HepG2 (cell line): ENCODE data around the gene LATS2. TPM values are rescaled to one million over a fixed set of nuclear protein-coding genes. Genes with fewer than 3 reads are reported as not detected.

ENCODE experiments used
- ATAC-seq: fragments of 200-7000 bp; cut with Tn5 transposase; 3 replicates; pipeline ENCODE4 v1.9.1; 2020; ENCODE audit warnings: mild to moderate bottlenecking, moderate library complexity
- BruUV-seq: library from RNA; stranded (reverse); fragments of 400-500 nt; replicated peaks from 2 replicates; lab custom pipeline; 2021; lab: Mats Ljungman, UMichigan
- CTCF ChIA-PET: fragments of 300-600 bp; formaldehyde crosslinking; extraction: SDS; loops from one replicate; lab custom pipeline; 2021; ENCODE audit warnings: low total read pairs, inconsistent platforms, low intra/inter-chr PET ratio; lab: Yijun Ruan, JAX
- POLR2A ChIA-PET: fragments of 350-600 bp; sonication (Branson Sonifier 250); formaldehyde crosslinking; loops from one replicate; lab custom pipeline; 2020; ENCODE audit warnings: antibody characterized with exemption, inconsistent platforms; lab: Yijun Ruan, JAX
- DNase-seq: peaks from one replicate; pipeline ENCODE4 v3.0.0-alpha.2; 2015; ENCODE audit warnings: low spot score
- FAIRE-seq: peaks from 3 replicates; lab custom pipeline; 2011; peaks lifted over from hg19 to GRCh38; lab: Jason Lieb, UNC
- H2AFZ ChIP-seq: one replicate; pipeline ENCODE4 v1.6.1; 2011; ENCODE audit warnings: low read length, inconsistent platforms
- H3K27ac ChIP-seq: fragments of 300-600 bp; 3 replicates; pipeline ENCODE4 v1.8.0; 2011; ENCODE audit warnings: mixed run types, mild to moderate bottlenecking, mixed read lengths, low read length, inconsistent platforms; ENCODE audit not compliant: insufficient read depth; ENCODE audit errors: extremely low read length
- H3K27me3 ChIP-seq, 2 experiments: fragments of 200-600 bp in 1 of 2; 2 replicates in 1 of 2; 3 replicates in 1 of 2; pipeline versions ENCODE4 v1.6.0 to v1.8.0; 2011; ENCODE audit warnings: low read length in 2 of 2, mild to moderate bottlenecking in 2 of 2, moderate library complexity in 2 of 2, inconsistent platforms in 1 of 2; ENCODE audit not compliant: insufficient read depth in 2 of 2, control insufficient read depth in 1 of 2
- H3K36me3 ChIP-seq, 2 experiments: fragments of 200-600 bp in 1 of 2; replicated peaks in 1 of 2; 2 replicates in 1 of 2; 3 replicates in 1 of 2; pipeline versions ENCODE4 v1.5.1 to v1.8.0; 2011; ENCODE audit warnings: low read length in 2 of 2, inconsistent platforms in 1 of 2; ENCODE audit not compliant: insufficient read depth in 2 of 2, control insufficient read depth in 1 of 2
- H3K4me1 ChIP-seq: 2 replicates; pipeline ENCODE4 v1.5.1; 2012; ENCODE audit warnings: low read length, inconsistent platforms; ENCODE audit not compliant: insufficient read depth
- H3K4me2 ChIP-seq: 2 replicates; pipeline ENCODE4 v1.6.0; 2011; ENCODE audit warnings: low read depth, low read length, inconsistent platforms
- H3K4me3 ChIP-seq, 3 experiments: fragments of 200-600 bp in 1 of 3; sonication (generic), shearing (Covaris generic) in 1 of 3; replicated peaks in 1 of 3; 2 replicates each; pipeline ENCODE4 v1.5.1; 2011 to 2016; ENCODE audit warnings: low read length in 3 of 3, inconsistent platforms in 2 of 3, low read depth in 2 of 3, mild to moderate bottlenecking in 2 of 3, control low read depth in 1 of 3, mixed read lengths in 1 of 3; ENCODE audit not compliant: insufficient read depth in 1 of 3
- H3K79me2 ChIP-seq: one replicate; pipeline ENCODE4 v1.6.1; 2011; ENCODE audit warnings: low read length, inconsistent platforms; ENCODE audit not compliant: insufficient read depth
- H3K9ac ChIP-seq: 2 replicates; pipeline ENCODE4 v1.6.0; 2011; ENCODE audit warnings: mild to moderate bottlenecking, low read depth, low read length, inconsistent platforms; ENCODE audit not compliant: insufficient read depth
- H3K9me3 ChIP-seq: 2 replicates; pipeline ENCODE4 v1.5.1; 2012; ENCODE audit warnings: mild to moderate bottlenecking, low read length
- H4K20me1 ChIP-seq: 2 replicates; pipeline ENCODE4 v1.6.0; 2011; ENCODE audit warnings: inconsistent platforms, mild to moderate bottlenecking, low read length, moderate library complexity; ENCODE audit not compliant: insufficient read depth
- ARID2 ChIP-seq: sonication (generic); formaldehyde crosslinking; IDR thresholded peaks from 2 replicates; pipeline ENCODE4 v1.8.1; 2022; ENCODE audit warnings: mild to moderate bottlenecking, missing genetic modification reagents, borderline replicate concordance
- CENPT ChIP-seq: sonication (generic); formaldehyde crosslinking; IDR thresholded peaks from 2 replicates; pipeline ENCODE4 v1.8.0; 2022; ENCODE audit warnings: low read depth, mild to moderate bottlenecking, moderate library complexity, missing genetic modification reagents
- HNF4G ChIP-seq, 2 experiments: sonication (generic) in 1 of 2; formaldehyde crosslinking in 1 of 2; IDR thresholded peaks; 2 replicates each; pipeline versions ENCODE4 v1.4.0 to v1.6.1; 2011 to 2020; ENCODE audit warnings: borderline replicate concordance in 2 of 2, low read depth in 2 of 2, mild to moderate bottlenecking in 2 of 2, low read length in 1 of 2, missing genetic modification reagents in 1 of 2, moderate library complexity in 1 of 2
- KAT7 ChIP-seq: IDR thresholded peaks from 2 replicates; pipeline ENCODE4 v1.6.1; 2018; ENCODE audit warnings: borderline replicate concordance, missing compliant biosample characterization
- MBNL3 ChIP-seq: fragments of 250-450 bp; sonication (Bioruptor Pico); conservative IDR thresholded peaks from 2 replicates; pipeline ENCODE4 v1.8.0; 2022; ENCODE audit warnings: mild to moderate bottlenecking, inconsistent platforms
- MTF1 ChIP-seq: sonication (generic); formaldehyde crosslinking; IDR thresholded peaks from 2 replicates; pipeline ENCODE4 v1.5.0; 2020; ENCODE audit warnings: missing genetic modification reagents
- RARG ChIP-seq: sonication (generic); formaldehyde crosslinking; IDR thresholded peaks from 2 replicates; pipeline ENCODE4 v1.4.0; 2020; ENCODE audit warnings: low read depth, mild to moderate bottlenecking, missing genetic modification reagents
- THYN1 ChIP-seq: sonication (generic); formaldehyde crosslinking; IDR thresholded peaks from 2 replicates; pipeline ENCODE4 v1.8.1; 2023; ENCODE audit warnings: low read depth, mild to moderate bottlenecking, moderate library complexity, missing genetic modification reagents, borderline replicate concordance
- ZKSCAN1 ChIP-seq: fragments of 150-350 bp; IDR thresholded peaks from 2 replicates; pipeline ENCODE4 v1.6.1; 2014; ENCODE audit warnings: low read length
- ZNF34 ChIP-seq: sonication (generic); formaldehyde crosslinking; IDR thresholded peaks from 2 replicates; pipeline ENCODE4 v1.4.0; 2020; ENCODE audit warnings: mild to moderate bottlenecking, missing genetic modification reagents, borderline replicate concordance
- ZNF598 ChIP-seq: sonication (generic); formaldehyde crosslinking; IDR thresholded peaks from 2 replicates; pipeline ENCODE4 v1.5.1; 2020; ENCODE audit warnings: mild to moderate bottlenecking, missing genetic modification reagents, borderline replicate concordance
- WGBS: methylation state at CpG from one replicate; pipeline ENCODE4 v1.1.6; 2017; ENCODE audit warnings: low lambda C conversion rate; 5-methylcytosine and 5-hydroxymethylcytosine counted together
- in situ Hi-C: cut with HindIII; loops from 2 replicates; pipeline ENCODE4 v1.10.0; 2017; ENCODE audit warnings: low pct_unique_long_range_greater_than_20kb; ENCODE audit not compliant: extremely low pct_ligation_motif_present
- intact Hi-C: fragments of 100-400 bp; cut with micrococcal nuclease; formaldehyde crosslinking; loops from one replicate; pipeline ENCODE4 v1.10.0; 2022; ENCODE audit not compliant: unreplicated experiment
- polyA plus RNA-seq, 8 experiments: library from polyadenylated mRNA; depleted of rRNA in 3 of 8; stranded (reverse) in 7 of 8; unstranded in 1 of 8; fragments of >200 nt; fragmentation: Illumina TruSeq in 4 of 8; extraction: Trizol in 4 of 8; gene quantifications; 2 replicates each; pipeline versions ENCODE4 v1.2.1 to v1.2.3, GENCODE V29; 2011 to 2016; ENCODE audit warnings: low read depth in 4 of 8, missing spikeins in 1 of 8, mixed read lengths in 1 of 8; ENCODE audit not compliant: insufficient read depth in 1 of 8
- total RNA-seq, 5 experiments: library from RNA; depleted of rRNA; stranded (reverse); fragments of >200 nt; fragmentation: Illumina TruSeq; extraction: Trizol; gene quantifications; 2 replicates each; pipeline ENCODE4 v1.2.3, GENCODE V29; 2016; ENCODE audit warnings: low read depth in 1 of 5
- TF ChIP-seq, protein P1 (sequence below): sonication (generic); formaldehyde crosslinking; IDR thresholded peaks from 2 replicates; pipeline ENCODE4 v1.4.0; 2020; ENCODE audit warnings: missing genetic modification reagents, borderline replicate concordance
- TF ChIP-seq, protein P2 (sequence below): sonication (generic); formaldehyde crosslinking; IDR thresholded peaks from 2 replicates; pipeline ENCODE4 v1.4.0; 2020; ENCODE audit warnings: low read depth, mild to moderate bottlenecking, missing genetic modification reagents
- TF ChIP-seq, protein P3 (sequence below): sonication (generic); formaldehyde crosslinking; IDR thresholded peaks from 2 replicates; pipeline ENCODE4 v1.5.0; 2020; ENCODE audit warnings: mild to moderate bottlenecking, missing genetic modification reagents, moderate library complexity
- TF ChIP-seq, protein P4 (sequence below): sonication (generic); formaldehyde crosslinking; IDR thresholded peaks from 2 replicates; pipeline ENCODE4 v1.5.1; 2020; ENCODE audit warnings: missing genetic modification reagents, mild to moderate bottlenecking, borderline replicate concordance

LATS2 gene
- total and polyA plus RNA-seq, 2 of the 13 experiments (the other 11 are each of a cell fraction or from before 2014, with no cell fraction given): 7.3 to 8.5 TPM

DNA sequence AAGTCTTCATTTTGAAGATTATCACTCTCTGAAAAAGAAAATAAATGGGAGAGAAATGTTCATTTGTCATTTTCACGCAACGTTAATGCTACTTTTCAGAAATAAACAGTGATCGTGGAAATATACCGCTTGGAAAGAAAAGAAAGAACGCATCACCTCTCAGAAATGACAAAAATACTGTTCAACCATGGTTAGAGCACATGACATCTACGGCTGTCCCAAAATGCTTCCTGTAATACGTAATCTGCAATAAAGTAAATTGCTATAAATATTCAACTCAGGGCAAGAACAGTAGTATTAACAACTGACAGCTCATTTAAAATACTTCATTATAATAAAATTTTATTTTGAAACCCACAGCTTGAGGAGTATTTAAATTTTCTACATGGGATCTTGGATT, 15.2 kb downstream of the LATS2 start (continued):
- TF ChIP-seq, protein P1, sequence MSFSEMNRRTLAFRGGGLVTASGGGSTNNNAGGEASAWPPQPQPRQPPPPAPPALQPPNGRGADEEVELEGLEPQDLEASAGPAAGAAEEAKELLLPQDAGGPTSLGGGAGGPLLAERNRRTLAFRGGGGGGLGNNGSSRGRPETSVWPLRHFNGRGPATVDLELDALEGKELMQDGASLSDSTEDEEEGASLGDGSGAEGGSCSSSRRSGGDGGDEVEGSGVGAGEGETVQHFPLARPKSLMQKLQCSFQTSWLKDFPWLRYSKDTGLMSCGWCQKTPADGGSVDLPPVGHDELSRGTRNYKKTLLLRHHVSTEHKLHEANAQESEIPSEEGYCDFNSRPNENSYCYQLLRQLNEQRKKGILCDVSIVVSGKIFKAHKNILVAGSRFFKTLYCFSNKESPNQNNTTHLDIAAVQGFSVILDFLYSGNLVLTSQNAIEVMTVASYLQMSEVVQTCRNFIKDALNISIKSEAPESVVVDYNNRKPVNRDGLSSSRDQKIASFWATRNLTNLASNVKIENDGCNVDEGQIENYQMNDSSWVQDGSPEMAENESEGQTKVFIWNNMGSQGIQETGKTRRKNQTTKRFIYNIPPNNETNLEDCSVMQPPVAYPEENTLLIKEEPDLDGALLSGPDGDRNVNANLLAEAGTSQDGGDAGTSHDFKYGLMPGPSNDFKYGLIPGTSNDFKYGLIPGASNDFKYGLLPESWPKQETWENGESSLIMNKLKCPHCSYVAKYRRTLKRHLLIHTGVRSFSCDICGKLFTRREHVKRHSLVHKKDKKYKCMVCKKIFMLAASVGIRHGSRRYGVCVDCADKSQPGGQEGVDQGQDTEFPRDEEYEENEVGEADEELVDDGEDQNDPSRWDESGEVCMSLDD (CRISPR knock-in tag): no peak
- TF ChIP-seq HNF4G (IDR thresholded peaks at IDR 0.05; ENCODE audit: borderline replicate concordance, low read depth, low read length): no peak
- TF ChIP-seq HNF4G (CRISPR knock-in tag; IDR thresholded peaks at IDR 0.05; ENCODE audit: borderline replicate concordance, low read depth): no peak
- TF ChIP-seq ARID2 (CRISPR knock-in tag): no peak

DNA sequence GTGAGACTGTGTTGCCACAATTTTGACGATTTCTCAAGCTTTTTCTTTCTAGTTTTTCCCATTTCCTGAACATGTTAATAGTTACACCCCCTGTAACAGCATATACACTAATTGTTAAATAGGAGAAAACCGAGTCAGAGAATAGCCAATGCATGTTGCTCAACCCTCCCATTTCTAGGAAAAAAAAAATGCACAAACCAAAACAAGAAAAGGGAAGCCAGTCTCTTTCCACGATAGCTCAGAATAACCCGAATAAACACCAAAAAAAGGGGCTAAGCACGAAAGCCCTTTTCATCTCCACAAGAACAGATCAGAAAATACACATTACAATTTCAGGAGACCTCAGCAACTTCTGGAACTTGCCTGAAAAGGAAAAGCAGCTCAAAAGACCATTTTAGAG, 16.3 kb downstream of the LATS2 start:
- ATAC-seq (no peak), FAIRE-seq (no peak), DNase-seq (no peak)
- 87% methylated on average over 5 of the region's 5 CpGs for WGBS
- no TSS peak for BruUV-seq
- no peak overlapping the region for H3K27ac ChIP-seq
- in situ Hi-C loops (no loop called here), intact Hi-C loops (no loop called here)
- H3K4me3 ChIP-seq: no peak overlapping the region
- H3K79me2 ChIP-seq: peaks cover 86% of the 10 kb centered on the region
- H3K4me1 ChIP-seq: peaks cover 27% of the 10 kb centered on the region
- H3K9me3 ChIP-seq: no peaks in the 10 kb centered on the region
- no peak overlapping the region for H3K9ac ChIP-seq
- peaks cover 44% of the 10 kb centered on the region for H4K20me1 ChIP-seq
- POLR2A ChIA-PET: no interaction called here
- H3K36me3 ChIP-seq: peaks cover 16 to 58% of the 10 kb centered on the region in 2 experiments
- no peak overlapping the region for H3K4me2 ChIP-seq
- CTCF ChIA-PET: no interaction called here
- H2AFZ ChIP-seq: no peak overlapping the region
- no peaks in the 10 kb centered on the region for H3K27me3 ChIP-seq
- TF ChIP-seq, protein P2, sequence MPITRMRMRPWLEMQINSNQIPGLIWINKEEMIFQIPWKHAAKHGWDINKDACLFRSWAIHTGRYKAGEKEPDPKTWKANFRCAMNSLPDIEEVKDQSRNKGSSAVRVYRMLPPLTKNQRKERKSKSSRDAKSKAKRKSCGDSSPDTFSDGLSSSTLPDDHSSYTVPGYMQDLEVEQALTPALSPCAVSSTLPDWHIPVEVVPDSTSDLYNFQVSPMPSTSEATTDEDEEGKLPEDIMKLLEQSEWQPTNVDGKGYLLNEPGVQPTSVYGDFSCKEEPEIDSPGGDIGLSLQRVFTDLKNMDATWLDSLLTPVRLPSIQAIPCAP (CRISPR knock-in tag): no peak
- TF ChIP-seq MTF1 (no peak), MBNL3 (CRISPR knock-in tag) (no peak), THYN1 (CRISPR knock-in tag) (no peak), CENPT (CRISPR knock-in tag) (no peak), ZNF34 (CRISPR knock-in tag) (no peak), ZKSCAN1 (no peak), KAT7 (no peak), RARG (CRISPR knock-in tag) (no peak), ZNF598 (CRISPR knock-in tag) (no peak)
- TF ChIP-seq, protein P3, sequence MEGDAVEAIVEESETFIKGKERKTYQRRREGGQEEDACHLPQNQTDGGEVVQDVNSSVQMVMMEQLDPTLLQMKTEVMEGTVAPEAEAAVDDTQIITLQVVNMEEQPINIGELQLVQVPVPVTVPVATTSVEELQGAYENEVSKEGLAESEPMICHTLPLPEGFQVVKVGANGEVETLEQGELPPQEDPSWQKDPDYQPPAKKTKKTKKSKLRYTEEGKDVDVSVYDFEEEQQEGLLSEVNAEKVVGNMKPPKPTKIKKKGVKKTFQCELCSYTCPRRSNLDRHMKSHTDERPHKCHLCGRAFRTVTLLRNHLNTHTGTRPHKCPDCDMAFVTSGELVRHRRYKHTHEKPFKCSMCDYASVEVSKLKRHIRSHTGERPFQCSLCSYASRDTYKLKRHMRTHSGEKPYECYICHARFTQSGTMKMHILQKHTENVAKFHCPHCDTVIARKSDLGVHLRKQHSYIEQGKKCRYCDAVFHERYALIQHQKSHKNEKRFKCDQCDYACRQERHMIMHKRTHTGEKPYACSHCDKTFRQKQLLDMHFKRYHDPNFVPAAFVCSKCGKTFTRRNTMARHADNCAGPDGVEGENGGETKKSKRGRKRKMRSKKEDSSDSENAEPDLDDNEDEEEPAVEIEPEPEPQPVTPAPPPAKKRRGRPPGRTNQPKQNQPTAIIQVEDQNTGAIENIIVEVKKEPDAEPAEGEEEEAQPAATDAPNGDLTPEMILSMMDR: no peak
- TF ChIP-seq, protein P4, sequence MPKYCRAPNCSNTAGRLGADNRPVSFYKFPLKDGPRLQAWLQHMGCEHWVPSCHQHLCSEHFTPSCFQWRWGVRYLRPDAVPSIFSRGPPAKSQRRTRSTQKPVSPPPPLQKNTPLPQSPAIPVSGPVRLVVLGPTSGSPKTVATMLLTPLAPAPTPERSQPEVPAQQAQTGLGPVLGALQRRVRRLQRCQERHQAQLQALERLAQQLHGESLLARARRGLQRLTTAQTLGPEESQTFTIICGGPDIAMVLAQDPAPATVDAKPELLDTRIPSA (CRISPR knock-in tag): no peak
